ENCODE results near the gene AVEN. TPM values are rescaled to one million over a fixed set of nuclear protein-coding genes. Genes with fewer than 3 reads are reported as not detected.

The AVEN gene
- total and polyA plus RNA-seq, 9 of the 15 experiments (the other 6 are each of a cell fraction or from before 2014, with no cell fraction given): 1.5 to 6.4 (median 4.7) TPM

DNA sequence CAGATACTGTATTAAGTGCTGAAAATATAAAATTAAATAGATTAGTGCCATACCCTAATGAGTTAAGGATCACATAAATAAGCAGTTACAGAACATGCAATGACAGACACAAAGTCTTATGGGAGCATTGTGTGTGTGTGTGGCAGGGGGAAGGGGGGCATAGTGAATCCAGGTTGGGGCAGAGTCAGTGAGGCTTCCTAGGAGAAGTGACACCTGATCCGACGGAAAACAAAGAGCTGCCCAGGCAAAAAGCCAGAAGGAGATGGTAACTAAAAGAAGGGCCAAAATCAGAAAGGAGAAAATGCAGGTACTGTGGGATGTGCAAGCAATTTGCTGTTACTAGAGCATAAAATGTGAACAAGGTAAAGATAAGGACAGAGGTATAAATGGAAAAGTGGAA is 150.8 kb downstream of the AVEN start:
- FAIRE-seq (no peak), ATAC-seq (no peak), DNase-seq (ENCODE audit: extremely low read depth in 1 of 4, low spot score in 3 of 4) (no peak)
- Histone ChIP-seq H4K20me1 (replicated peaks; ENCODE audit: control insufficient read depth, insufficient read depth, low read length) (no peaks in the 10 kb centered on the region), H3K27me3 (ENCODE audit: control insufficient read depth in 2 of 2, insufficient read depth in 2 of 2, low read length in 2 of 2) (no peaks in the 10 kb centered on the region), H3K9ac (ENCODE audit: insufficient read depth in 1 of 2, low read depth in 2 of 2, low read length in 2 of 2) (no peak overlapping the region), H3K36me3 (ENCODE audit: control insufficient read depth, insufficient read depth, low read length) (no peaks in the 10 kb centered on the region), H3K79me2 (ENCODE audit: control insufficient read depth, insufficient read depth, low read length) (no peaks in the 10 kb centered on the region), H3K4me1 (replicated peaks in 1 of 2; ENCODE audit: control insufficient read depth in 2 of 2, insufficient read depth in 2 of 2, low read length in 2 of 2) (no peaks in the 10 kb centered on the region), H2AFZ (ENCODE audit: low read depth, low read length) (no peak overlapping the region), H3K9me3 (replicated peaks; ENCODE audit: control insufficient read depth, insufficient read depth, low read depth, low read length) (no peaks in the 10 kb centered on the region), H3K4me3 (no peak overlapping the region), H3K27ac (ENCODE audit: extremely low read depth, low read depth, low read length) (no peak overlapping the region), H3K4me2 (ENCODE audit: insufficient read depth, low read length) (no peak overlapping the region), H3K9me1 (ENCODE audit: control insufficient read depth, insufficient read depth, low read length) (no peaks in the 10 kb centered on the region)
- 5% methylated on average over 2 of the region's 2 CpGs for WGBS (ENCODE audit: insufficient coverage, low coverage, missing lambda C conversion rate)
- POLR2A ChIA-PET: interaction anchor here (0.6 kb wide), 1 partner anchor 30 kb away, joined by 3 read pairs; no protein-coding TSS in a partner anchor
- no TSS peak for BruUV-seq (replicated peaks)
- intact Hi-C loops (cut with micrococcal nuclease): no loop called here
- CTCF ChIA-PET (ENCODE audit: low intra/inter-chr PET ratio): no interaction called here
- in situ Hi-C loops (cut with MboI): no loop called here
- TF ChIP-seq MEIS2 (IDR thresholded peaks at IDR 0.05; ENCODE audit: partially characterized antibody) (no peak), MAX (CRISPR knock-in tag; IDR thresholded peaks at IDR 0.05) (no peak), ZBTB26 (CRISPR knock-in tag; IDR thresholded peaks at IDR 0.05) (no peak), XRCC4 (IDR thresholded peaks at IDR 0.05; ENCODE audit: extremely low read depth, insufficient read depth, insufficient read length) (no peak), ZFPM2 (CRISPR knock-in tag; IDR thresholded peaks at IDR 0.05) (no peak), SIN3A (IDR thresholded peaks at IDR 0.05; ENCODE audit: borderline replicate concordance in 2 of 2, control insufficient read depth in 1 of 2, low read depth in 2 of 2, low read length in 2 of 2) (no peak), CBFA2T2 (conservative IDR thresholded peaks at IDR 0.05) (no peak), GATAD2B (IDR thresholded peaks at IDR 0.05; ENCODE audit: borderline replicate concordance) (no peak)
- TF ChIP-seq, protein P1, sequence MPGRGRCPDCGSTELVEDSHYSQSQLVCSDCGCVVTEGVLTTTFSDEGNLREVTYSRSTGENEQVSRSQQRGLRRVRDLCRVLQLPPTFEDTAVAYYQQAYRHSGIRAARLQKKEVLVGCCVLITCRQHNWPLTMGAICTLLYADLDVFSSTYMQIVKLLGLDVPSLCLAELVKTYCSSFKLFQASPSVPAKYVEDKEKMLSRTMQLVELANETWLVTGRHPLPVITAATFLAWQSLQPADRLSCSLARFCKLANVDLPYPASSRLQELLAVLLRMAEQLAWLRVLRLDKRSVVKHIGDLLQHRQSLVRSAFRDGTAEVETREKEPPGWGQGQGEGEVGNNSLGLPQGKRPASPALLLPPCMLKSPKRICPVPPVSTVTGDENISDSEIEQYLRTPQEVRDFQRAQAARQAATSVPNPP (IDR thresholded peaks at IDR 0.05; ENCODE audit: borderline replicate concordance, insufficient read depth, insufficient read length): no peak
- TF ChIP-seq, protein P2, sequence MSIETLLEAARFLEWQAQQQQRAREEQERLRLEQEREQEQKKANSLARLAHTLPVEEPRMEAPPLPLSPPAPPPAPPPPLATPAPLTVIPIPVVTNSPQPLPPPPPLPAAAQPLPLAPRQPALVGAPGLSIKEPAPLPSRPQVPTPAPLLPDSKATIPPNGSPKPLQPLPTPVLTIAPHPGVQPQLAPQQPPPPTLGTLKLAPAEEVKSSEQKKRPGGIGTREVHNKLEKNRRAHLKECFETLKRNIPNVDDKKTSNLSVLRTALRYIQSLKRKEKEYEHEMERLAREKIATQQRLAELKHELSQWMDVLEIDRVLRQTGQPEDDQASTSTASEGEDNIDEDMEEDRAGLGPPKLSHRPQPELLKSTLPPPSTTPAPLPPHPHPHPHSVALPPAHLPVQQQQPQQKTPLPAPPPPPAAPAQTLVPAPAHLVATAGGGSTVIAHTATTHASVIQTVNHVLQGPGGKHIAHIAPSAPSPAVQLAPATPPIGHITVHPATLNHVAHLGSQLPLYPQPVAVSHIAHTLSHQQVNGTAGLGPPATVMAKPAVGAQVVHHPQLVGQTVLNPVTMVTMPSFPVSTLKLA (conservative IDR thresholded peaks at IDR 0.05): no peak
- TF ChIP-seq, protein P3, sequence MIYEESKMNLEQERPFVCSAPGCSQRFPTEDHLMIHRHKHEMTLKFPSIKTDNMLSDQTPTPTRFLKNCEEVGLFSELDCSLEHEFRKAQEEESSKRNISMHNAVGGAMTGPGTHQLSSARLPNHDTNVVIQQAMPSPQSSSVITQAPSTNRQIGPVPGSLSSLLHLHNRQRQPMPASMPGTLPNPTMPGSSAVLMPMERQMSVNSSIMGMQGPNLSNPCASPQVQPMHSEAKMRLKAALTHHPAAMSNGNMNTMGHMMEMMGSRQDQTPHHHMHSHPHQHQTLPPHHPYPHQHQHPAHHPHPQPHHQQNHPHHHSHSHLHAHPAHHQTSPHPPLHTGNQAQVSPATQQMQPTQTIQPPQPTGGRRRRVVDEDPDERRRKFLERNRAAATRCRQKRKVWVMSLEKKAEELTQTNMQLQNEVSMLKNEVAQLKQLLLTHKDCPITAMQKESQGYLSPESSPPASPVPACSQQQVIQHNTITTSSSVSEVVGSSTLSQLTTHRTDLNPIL (CRISPR knock-in tag; IDR thresholded peaks at IDR 0.05): no peak
- TF ChIP-seq, protein P4, sequence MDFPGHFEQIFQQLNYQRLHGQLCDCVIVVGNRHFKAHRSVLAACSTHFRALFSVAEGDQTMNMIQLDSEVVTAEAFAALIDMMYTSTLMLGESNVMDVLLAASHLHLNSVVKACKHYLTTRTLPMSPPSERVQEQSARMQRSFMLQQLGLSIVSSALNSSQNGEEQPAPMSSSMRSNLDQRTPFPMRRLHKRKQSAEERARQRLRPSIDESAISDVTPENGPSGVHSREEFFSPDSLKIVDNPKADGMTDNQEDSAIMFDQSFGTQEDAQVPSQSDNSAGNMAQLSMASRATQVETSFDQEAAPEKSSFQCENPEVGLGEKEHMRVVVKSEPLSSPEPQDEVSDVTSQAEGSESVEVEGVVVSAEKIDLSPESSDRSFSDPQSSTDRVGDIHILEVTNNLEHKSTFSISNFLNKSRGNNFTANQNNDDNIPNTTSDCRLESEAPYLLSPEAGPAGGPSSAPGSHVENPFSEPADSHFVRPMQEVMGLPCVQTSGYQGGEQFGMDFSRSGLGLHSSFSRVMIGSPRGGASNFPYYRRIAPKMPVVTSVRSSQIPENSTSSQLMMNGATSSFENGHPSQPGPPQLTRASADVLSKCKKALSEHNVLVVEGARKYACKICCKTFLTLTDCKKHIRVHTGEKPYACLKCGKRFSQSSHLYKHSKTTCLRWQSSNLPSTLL (IDR thresholded peaks at IDR 0.05): no peak
- TF ChIP-seq, protein P5, sequence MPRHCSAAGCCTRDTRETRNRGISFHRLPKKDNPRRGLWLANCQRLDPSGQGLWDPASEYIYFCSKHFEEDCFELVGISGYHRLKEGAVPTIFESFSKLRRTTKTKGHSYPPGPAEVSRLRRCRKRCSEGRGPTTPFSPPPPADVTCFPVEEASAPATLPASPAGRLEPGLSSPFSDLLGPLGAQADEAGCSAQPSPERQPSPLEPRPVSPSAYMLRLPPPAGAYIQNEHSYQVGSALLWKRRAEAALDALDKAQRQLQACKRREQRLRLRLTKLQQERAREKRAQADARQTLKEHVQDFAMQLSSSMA (CRISPR knock-in tag; IDR thresholded peaks at IDR 0.05): no peak
